Bronchial epithelial cell (primary cell): ENCODE measurements around the gene BICC1. TPM values are rescaled to one million over a fixed set of nuclear protein-coding genes. Genes with fewer than 3 reads are reported as not detected.

ENCODE experiments used
- DNase-seq: peaks from one replicate; pipeline ENCODE4 v3.0.0-alpha.2; 2010; ENCODE audit warnings: low read depth
- FAIRE-seq: peaks from 2 replicates; lab custom pipeline; 2011; peaks lifted over from hg19 to GRCh38; lab: Jason Lieb, UNC
- H3K27me3 ChIP-seq: 2 replicates; pipeline ENCODE4 v1.5.1; 2011; ENCODE audit warnings: low read length; ENCODE audit not compliant: control insufficient read depth, insufficient read depth
- H3K36me3 ChIP-seq: 2 replicates; pipeline ENCODE4 v1.5.1; 2011; ENCODE audit warnings: low read length; ENCODE audit not compliant: control insufficient read depth, insufficient read depth
- H3K4me3 ChIP-seq: 2 replicates; pipeline ENCODE4 v1.5.1; 2011; ENCODE audit warnings: mild to moderate bottlenecking, low read depth, low read length, control low read depth
- total RNA-seq: library from RNA; depleted of rRNA; stranded (reverse); fragments of >200 nt; gene quantifications from 2 replicates; pipeline ENCODE4 v1.2.1, GENCODE V29; 2014
- TF ChIP-seq, protein P1 (sequence below): IDR thresholded peaks from 2 replicates; pipeline ENCODE4 v1.5.1; 2011; ENCODE audit warnings: mild to moderate bottlenecking, moderate library complexity, low read length, control low read depth, inconsistent platforms; ENCODE audit not compliant: insufficient read depth, severe bottlenecking

Gene BICC1
- total RNA-seq, 1 donor from 2014 or later: 1.1 TPM

GRCh38 chr10:58743466-58744115 lies 230.9 kb downstream of the BICC1 start:
- DNase-seq: no peak
- TF ChIP-seq, protein P1, sequence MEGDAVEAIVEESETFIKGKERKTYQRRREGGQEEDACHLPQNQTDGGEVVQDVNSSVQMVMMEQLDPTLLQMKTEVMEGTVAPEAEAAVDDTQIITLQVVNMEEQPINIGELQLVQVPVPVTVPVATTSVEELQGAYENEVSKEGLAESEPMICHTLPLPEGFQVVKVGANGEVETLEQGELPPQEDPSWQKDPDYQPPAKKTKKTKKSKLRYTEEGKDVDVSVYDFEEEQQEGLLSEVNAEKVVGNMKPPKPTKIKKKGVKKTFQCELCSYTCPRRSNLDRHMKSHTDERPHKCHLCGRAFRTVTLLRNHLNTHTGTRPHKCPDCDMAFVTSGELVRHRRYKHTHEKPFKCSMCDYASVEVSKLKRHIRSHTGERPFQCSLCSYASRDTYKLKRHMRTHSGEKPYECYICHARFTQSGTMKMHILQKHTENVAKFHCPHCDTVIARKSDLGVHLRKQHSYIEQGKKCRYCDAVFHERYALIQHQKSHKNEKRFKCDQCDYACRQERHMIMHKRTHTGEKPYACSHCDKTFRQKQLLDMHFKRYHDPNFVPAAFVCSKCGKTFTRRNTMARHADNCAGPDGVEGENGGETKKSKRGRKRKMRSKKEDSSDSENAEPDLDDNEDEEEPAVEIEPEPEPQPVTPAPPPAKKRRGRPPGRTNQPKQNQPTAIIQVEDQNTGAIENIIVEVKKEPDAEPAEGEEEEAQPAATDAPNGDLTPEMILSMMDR: no peak
- Histone ChIP-seq H3K4me3 (no peak overlapping the region), H3K27me3 (no peaks in the 10 kb centered on the region), H3K36me3 (no peaks in the 10 kb centered on the region)
- FAIRE-seq: no peak

DNA sequence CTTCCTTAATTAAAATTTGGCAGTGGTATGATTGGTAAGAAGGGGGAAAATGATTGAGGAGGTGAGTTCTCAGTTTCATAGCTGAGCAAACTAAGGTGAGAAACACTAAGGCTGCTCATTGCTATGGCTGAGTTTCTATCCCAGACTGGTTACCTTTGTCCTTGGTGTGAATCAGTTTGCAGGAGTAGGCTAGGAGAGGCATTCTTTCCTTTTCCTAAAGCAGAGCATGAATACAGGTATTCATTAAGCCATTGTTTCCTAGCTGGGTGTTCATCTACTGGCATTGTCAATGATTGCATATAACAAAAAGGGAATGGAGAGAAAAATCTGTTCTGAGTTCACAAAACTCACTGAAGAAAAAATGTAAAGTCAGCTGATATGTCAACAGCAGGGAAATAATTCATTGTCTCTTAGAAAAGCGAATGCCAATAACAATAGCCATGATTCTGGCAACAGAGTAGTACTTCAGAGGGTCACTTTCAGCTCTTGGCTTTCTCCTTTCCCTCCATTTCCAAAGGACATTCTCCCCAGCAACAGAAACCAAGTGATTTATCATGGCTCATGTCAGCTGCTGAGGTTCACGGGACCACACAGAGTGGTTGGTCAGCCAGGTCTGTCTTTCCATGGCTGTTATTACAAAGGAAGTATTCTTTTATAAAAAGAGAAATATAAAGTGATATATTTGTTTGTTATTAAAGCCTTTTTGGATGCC lies 234.0 kb downstream of the BICC1 start:
- Histone ChIP-seq H3K27me3 (no peaks in the 10 kb centered on the region), H3K4me3 (no peak overlapping the region), H3K36me3 (no peaks in the 10 kb centered on the region)
- DNase-seq (no peak), FAIRE-seq (no peak)
- TF ChIP-seq, protein P1: no peak

DNA sequence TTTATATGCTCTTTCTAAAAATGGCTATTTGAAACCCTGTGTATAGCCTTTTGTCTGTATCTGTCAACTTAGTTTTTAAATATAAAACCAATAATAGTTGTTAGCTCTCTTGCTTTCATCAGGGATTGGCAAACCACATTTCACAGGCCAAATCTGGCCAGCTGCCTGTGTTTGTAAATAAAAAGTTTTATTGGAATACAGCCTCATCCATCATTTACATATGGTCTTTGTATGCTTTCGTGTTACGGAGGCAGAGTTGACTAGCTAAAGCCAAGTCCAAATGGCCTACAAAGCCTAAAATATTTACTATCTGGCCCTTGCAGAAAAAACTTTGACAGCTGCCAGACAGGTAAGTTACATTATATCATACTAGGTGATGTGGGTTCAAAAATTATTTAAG lies 235.0 kb downstream of the BICC1 start:
- Histone ChIP-seq H3K27me3 (no peaks in the 10 kb centered on the region), H3K4me3 (no peak overlapping the region), H3K36me3 (no peaks in the 10 kb centered on the region)
- no peak for FAIRE-seq
- TF ChIP-seq, protein P1: no peak
- DNase-seq: no peak

DNA sequence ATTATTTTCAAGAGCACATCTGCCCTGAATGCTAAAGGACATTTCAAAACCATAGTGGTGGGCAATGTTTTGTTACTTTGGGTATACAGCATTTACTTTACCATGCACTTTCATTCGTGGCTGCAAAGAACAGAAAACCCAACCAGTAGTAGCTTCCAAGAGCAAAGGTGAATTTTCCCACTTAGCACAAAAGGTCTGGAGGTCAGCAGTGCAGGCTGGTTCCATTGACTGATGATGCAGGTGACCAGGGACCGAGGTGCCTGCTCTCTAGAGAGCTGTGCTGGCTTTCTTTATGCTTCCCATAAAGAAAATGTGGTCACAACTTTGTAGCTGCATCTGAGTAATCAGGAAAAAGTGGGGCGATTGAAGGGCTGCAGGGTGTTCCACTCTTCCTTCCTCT lies 240.0 kb downstream of the BICC1 start:
- FAIRE-seq (no peak), DNase-seq (no peak)
- Histone ChIP-seq H3K4me3 (no peak overlapping the region), H3K36me3 (no peaks in the 10 kb centered on the region), H3K27me3 (no peaks in the 10 kb centered on the region)
- TF ChIP-seq, protein P1: no peak

DNA sequence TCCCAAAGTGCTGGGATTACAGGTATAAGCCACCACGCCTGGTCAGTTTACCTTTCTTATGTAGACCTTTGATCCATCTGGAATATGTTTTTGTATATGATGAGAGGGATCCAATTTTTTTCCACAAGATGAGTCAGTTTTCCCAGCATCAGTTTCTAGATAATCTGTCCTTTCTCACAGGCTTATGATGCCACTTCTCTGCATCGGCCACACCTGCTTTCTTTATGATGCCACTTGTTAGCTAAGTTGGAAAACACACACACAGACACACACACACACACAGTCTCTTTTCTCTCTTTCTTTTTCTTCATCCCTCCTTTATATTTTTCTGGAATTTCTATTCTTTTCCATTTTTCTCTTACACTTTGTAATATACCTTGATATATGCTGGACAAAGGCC lies 240.8 kb downstream of the BICC1 start:
- Histone ChIP-seq H3K36me3 (no peaks in the 10 kb centered on the region), H3K27me3 (no peaks in the 10 kb centered on the region), H3K4me3 (no peak overlapping the region)
- DNase-seq (no peak), FAIRE-seq (no peak)
- TF ChIP-seq, protein P1: no peak
